Lung microvascular endothelial cell (primary cell): Measurements from ENCODE around the gene FCHSD2. TPM values are rescaled to one million over a fixed set of nuclear protein-coding genes. Genes with fewer than 3 reads are reported as not detected.
"Not testable (repeated sequence)": the region's sequence is repeated elsewhere in the genome, so short reads cannot be mapped to it uniquely, and the experiment has no call there.

Source experiments
- DNase-seq, 2 donors: peaks; one replicate each; pipeline versions ENCODE4 v3.0.0 to v3.0.0-alpha.2; 2010; ENCODE audit warnings: low read depth in 2 of 2
- total RNA-seq: library from RNA; depleted of rRNA; stranded (reverse); fragments of >200 nt; gene quantifications from 2 replicates; pipeline ENCODE4 v1.2.1, GENCODE V29; 2014

The FCHSD2 gene
- total RNA-seq, 1 donor from 2014 or later: 15.9 TPM

- no peak for DNase-seq
Observed at GRCh38 chr11:72807021-72807693, 335.0 kb downstream of the FCHSD2 start.

GRCh38 chr11:72806378-72806777, 335.7 kb downstream of the FCHSD2 start:
- not testable (repeated sequence) for DNase-seq

DNA sequence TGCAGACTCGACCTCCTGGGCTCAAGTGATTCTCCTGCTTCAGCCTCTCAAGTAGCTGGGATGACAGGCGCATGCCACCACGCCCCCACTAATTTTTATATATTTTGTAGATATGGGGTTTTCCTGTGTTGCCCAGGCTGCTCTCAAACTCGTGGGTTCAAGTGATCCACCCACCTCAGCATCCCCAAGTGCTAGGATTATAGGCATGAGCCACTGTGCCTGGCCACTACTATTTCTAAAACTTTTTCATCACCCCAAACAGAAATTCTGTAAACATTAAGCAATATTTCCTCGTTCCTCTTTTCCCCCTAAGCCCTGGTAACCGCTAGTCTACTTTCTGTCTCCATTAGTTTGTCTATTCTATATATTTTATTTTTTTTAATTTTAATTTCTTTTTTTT, 336.9 kb downstream of the FCHSD2 start:
- no peak for DNase-seq

- DNase-seq: no peak
Observed at GRCh38 chr11:72802822-72803221, 339.3 kb downstream of the FCHSD2 start.

DNA sequence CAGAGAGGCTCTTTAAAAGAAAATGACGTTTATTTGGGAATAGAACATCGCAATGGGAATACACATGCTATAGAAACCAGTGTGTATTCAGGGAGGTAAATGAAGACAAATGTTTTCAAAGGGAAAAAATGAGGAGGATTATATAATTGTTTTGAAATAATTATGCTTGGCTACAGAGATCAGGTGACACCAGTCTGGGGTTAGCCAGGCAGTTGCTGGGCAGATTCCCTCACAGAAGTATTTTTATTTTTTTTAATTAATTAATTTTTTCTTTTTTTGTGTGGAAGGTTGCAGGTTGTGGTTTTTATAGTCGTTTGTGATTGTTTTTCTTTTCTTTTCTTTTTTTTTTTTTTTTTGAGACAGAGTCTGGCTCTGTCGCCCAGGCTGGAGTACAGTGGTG, 342.7 kb downstream of the FCHSD2 start:
- no peak for DNase-seq

GRCh38 chr11:72798361-72798760, 343.8 kb downstream of the FCHSD2 start:
- no peak for DNase-seq

DNA sequence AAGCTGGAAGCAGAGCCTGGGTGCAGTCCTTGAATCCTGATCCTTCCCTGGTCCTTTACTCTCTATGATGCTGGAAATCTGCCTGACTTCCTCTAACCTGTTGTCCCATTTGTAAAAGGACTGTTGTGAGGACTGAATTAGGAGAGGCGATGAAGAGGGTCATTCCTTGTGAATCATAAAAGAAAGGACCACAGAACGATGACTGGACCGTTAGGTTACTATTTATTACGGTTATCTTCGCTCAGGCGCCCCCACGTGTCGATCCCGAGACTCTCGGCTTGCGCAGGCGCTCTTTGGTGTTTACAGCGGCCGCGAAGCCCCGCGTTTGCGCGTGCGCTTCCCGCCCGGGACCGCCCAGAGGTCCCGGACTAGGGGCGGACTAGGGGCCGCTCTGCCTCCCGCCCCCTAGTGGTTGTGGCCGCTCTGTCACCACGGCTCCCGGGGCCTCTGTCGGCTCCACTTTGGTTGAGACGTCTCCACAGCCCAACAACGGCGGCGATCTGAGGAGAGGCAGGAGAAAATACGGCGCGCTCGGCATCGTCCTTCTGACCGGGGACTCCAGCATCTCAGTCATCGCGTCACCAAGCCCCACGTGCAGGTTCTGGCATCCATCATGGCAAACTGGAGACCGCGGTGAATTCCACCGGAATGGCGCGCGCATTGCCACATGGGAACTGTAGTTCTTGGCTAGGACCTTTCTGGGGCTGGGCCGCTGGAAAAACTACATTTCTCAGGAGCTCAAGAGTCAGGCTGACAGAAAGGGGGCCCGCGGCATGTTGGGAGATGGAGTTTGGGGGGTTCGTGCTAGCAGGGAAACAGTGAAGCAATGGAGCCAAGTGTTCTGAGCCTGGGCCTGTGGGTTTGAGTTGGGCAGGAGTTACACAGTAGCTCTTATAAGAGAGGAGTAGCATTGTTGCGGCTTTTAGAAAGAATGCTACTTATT, 348.4 kb downstream of the FCHSD2 start, which contains the start of gene STARD10:
STARD10 (minus strand) TSS at position 623 of the 943 bp plus-strand sequence. CDS start 12,866 bp downstream, outside the sequence.
- peak; percentile 96 to 97 for DNase-seq

DNA sequence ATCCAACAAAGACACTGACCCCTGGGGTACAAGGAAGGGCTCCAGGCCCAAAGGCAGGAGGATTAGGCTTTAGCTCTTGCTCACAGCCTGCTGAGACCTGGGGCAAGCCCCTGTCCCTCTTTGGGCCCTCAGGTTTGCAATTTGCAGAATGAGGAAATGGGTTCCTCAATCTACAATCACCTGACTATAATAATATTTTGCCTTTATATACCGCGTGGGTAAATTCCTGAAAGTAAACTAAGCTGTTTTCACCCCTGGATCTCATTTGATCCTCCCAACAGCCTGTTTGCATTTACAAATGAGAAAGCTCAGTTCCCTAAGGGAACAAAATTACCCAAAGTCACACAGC, 349.1 kb downstream of the FCHSD2 start:
- no peak for DNase-seq

- DNase-seq: no peak
Observed at GRCh38 chr11:72792437-72793021, 349.6 kb downstream of the FCHSD2 start.

DNA sequence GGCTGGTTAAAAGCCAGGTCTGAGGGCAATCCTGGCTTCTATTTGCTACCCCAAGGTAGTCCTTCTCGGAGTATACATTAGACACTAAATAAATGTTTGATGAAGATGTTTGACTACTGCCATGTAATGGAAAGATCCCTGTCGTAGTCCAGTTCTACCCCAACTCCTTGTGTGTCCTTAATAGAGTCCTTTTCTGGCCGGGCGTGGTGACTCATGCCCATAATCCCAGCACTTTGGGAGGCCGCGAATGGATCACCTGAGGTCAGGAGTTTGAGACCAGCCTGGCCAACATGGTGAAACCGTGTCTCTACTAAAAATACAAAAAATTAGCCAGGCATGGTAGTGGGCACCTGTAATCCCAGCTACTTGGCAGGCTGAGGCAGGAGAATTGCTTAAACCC, 350.9 kb downstream of the FCHSD2 start:
- DNase-seq: not testable (repeated sequence)

DNA sequence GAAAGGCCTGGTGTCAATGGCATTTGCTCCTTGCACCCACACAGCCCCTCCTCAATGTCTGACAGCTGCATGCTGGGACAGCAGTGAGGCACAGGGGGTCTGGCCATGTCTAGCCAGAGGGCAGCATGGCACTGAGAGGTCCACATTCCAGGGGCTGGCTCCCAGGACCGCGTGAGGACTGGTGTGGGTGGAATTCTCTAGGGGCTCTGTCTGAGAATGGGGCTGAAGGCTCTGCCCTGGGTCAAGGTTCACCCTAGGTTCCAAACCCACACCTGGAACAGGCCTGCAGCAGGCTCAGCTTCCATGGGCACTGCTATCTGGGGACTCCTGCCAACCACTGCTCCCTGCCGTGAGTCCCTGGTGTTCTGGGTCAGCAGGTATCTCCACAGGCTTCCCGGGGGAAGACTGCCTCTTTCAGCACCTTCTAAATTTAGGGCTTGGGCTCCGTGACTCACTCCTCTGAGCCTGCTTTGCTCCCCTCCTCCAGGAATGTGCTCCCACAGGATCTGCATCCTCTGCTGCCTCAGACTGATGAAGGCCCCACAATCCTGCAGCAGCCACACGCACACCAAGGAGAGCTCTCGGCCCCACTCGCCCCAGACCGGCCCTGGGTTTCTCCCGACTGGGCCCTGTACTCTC, 352.5 kb downstream of the FCHSD2 start:
- DNase-seq: no peak

- no peak for DNase-seq
Observed at GRCh38 chr11:72788241-72788640, 353.9 kb downstream of the FCHSD2 start.

DNA sequence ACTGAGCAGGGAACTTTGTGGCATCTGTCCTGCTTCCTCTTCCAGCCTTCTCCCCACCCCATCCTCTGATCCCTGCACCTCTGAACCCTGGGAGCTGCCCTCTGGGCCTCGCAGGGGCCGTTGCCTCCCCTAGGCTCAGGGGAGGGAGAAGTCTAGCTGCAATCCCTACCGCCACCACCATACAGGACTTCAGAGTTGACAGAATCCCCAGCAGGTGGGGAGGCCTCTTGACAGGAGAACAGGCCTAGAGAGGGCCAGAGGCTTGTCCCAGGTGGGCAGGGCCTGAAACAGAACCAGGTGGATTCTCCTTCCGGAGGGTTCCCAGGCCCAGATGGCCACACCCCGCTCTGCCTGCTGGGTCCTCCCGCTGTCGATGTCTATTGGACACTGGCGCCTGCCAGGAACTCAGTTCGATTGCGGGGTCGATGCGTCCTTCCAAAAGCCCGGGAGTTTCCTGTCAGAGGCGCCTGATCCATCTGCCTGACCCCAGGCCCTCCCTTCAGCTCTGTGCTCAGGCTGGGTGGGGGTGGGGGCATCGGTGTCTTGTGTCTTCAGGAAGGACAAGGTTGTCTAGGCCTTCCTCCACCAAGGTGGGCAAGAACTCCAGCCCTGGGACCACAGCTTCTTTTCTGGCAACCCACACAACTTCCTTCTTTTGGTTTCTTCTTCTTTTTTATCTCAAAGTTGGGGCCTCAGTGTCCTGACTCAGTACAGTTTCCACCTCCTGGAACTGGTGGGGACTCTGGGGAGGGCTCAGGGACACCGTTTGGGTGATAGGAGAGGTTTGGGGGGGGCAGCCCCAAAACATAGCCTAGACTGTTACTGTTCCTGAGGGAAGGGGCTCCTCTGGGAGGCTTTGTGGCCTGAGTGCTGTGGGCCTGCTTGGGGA, 354.7 kb downstream of the FCHSD2 start:
- no peak for DNase-seq

Other genes with a start within 250 kb of the FCHSD2 start
- gene P2RY2, start 76.0 kb upstream of the FCHSD2 start, total RNA-seq: 0.20 and 0.65 TPM in 2 replicates
- gene P2RY6, start 130.0 kb upstream of the FCHSD2 start, total RNA-seq: 0.20 and 0.22 TPM in 2 replicates
- gene ARHGEF17, start 166.0 kb upstream of the FCHSD2 start, total RNA-seq: 28.0 and 30.7 TPM in 2 replicates
- 2.6 and 3.1 TPM in 2 replicates for gene RELT, start 234.1 kb upstream of the FCHSD2 start, total RNA-seq